Left cardiac atrium (tissue), 4 donors: ENCODE results near the gene SERAC1. TPM values are rescaled to one million over a fixed set of nuclear protein-coding genes. Genes with fewer than 3 reads are reported as not detected.
"Not testable (repeated sequence)": the region's sequence is repeated elsewhere in the genome, so short reads cannot be mapped to it uniquely, and the experiment has no call there.

Experiments
- ATAC-seq, 2 donors: fragments of 200-7000 bp; cut with Tn5 transposase; one replicate each; pipeline ENCODE4 v1.9.1; 2020; ENCODE audit warnings: mild to moderate bottlenecking in 2 of 2, moderate library complexity in 2 of 2
- DNase-seq: peaks from one replicate; pipeline ENCODE4 v3.0.0-alpha.2; 2020
- intact Hi-C, 2 donors: fragments of 100-400 bp; cut with DNase I; formaldehyde crosslinking; loops; one replicate each; pipeline versions ENCODE4 v1.14.1 to v1.15.1; 2022 to 2023
- total RNA-seq, 2 donors: library from RNA; stranded (reverse); fragmentation: NEBNext Ultra II Directional; extraction: Animal tissue kit (Norgen Biotek cat#: 25700); gene quantifications; one replicate each; pipeline ENCODE4 v1.2.1, GENCODE V29; 2021
- donor health status: DM: no; HTN: yes; CAD: no.
- donor health status: DM: no; HTN: yes; CAD: no; lungs with severe emphysema.
- donor health status: DM: yes; HTN: yes; CAD: no.
- donor health status: Dilated cardiomyopathy.

SERAC1 gene
- total RNA-seq, 2 donors from 2014 or later = 4.2 to 6.0 TPM

- intact Hi-C loops, ATAC-seq, DNase-seq: not testable (repeated sequence)
Measured at GRCh38 chr6:158183174-158183972, 15.3 kb upstream of the SERAC1 start.

GRCh38 chr6:158177712-158178111, 9.7 kb upstream of the SERAC1 start:
- intact Hi-C loops, DNase-seq, ATAC-seq: not testable (repeated sequence)

- DNase-seq (no peak), ATAC-seq (no peak)
- intact Hi-C loops = no loop called here
Measured at GRCh38 chr6:158175111-158175510, 7.0 kb upstream of the SERAC1 start.

GRCh38 chr6:158174514-158174913, 6.5 kb upstream of the SERAC1 start:
- no peak for DNase-seq
- intact Hi-C loops = no loop called here
- peak; percentile 72 to 80 for ATAC-seq

- peak in 1 of 2 donors; percentile 23 for ATAC-seq
- intact Hi-C loops = no loop called here
- DNase-seq = no peak
Measured at GRCh38 chr6:158174024-158174423, 6.0 kb upstream of the SERAC1 start.

GRCh38 chr6:158172001-158172400, 3.9 kb upstream of the SERAC1 start:
- no peak for ATAC-seq

GRCh38 chr6:158170656-158171081, 2.6 kb upstream of the SERAC1 start:
- intact Hi-C loops = no loop called here
- no peak for ATAC-seq
- no peak for DNase-seq

More at GRCh38 chr6:158172001-158172400, 3.9 kb upstream of the SERAC1 start:
- DNase-seq = no peak
- intact Hi-C loops = no loop called here

- DNase-seq, intact Hi-C loops, ATAC-seq: not testable (repeated sequence)
Measured at GRCh38 chr6:158169634-158170033, 1.6 kb upstream of the SERAC1 start.

- intact Hi-C loops = no loop called here
- DNase-seq (no peak), ATAC-seq (no peak)
Measured at GRCh38 chr6:158165919-158166416, 2.1 kb downstream of the SERAC1 start.

- intact Hi-C loops = no loop called here
- DNase-seq (no peak), ATAC-seq (no peak)
Measured at GRCh38 chr6:158164579-158165170, 3.4 kb downstream of the SERAC1 start.

- DNase-seq (no peak), ATAC-seq (no peak)
- intact Hi-C loops = no loop called here
Measured at GRCh38 chr6:158161566-158162254, 6.4 kb downstream of the SERAC1 start.

- intact Hi-C loops = no loop called here
- ATAC-seq (peak in 1 of 2 donors; percentile 76), DNase-seq (no peak)
Measured at GRCh38 chr6:158160932-158161539, 7.0 kb downstream of the SERAC1 start.

- ATAC-seq = peak in 1 of 2 donors; percentile 72
- DNase-seq = no peak
- intact Hi-C loops = no loop called here
Measured at GRCh38 chr6:158158748-158159147, 9.3 kb downstream of the SERAC1 start.

- intact Hi-C loops = no loop called here
- no peak for ATAC-seq
- no peak for DNase-seq
Measured at GRCh38 chr6:158158123-158158522, 9.9 kb downstream of the SERAC1 start.

GRCh38 chr6:158157064-158157764, 10.8 kb downstream of the SERAC1 start:
- intact Hi-C loops = no loop called here

GRCh38 chr6:158154816-158155215, 13.2 kb downstream of the SERAC1 start:
- ATAC-seq = peak in 1 of 2 donors; percentile 53
- intact Hi-C loops = no loop called here

More at GRCh38 chr6:158157064-158157764, 10.8 kb downstream of the SERAC1 start:
- ATAC-seq = no peak
- DNase-seq = no peak

GRCh38 chr6:158153576-158153975, 14.5 kb downstream of the SERAC1 start:
- ATAC-seq = no peak
- intact Hi-C loops = no loop called here
- no peak for DNase-seq

More at GRCh38 chr6:158154816-158155215, 13.2 kb downstream of the SERAC1 start:
- DNase-seq = no peak

- DNase-seq (no peak), ATAC-seq (no peak)
- intact Hi-C loops = no loop called here
Measured at GRCh38 chr6:158152659-158153058, 15.4 kb downstream of the SERAC1 start.

- DNase-seq, intact Hi-C loops, ATAC-seq: not testable (repeated sequence)
Measured at GRCh38 chr6:158152025-158152424, 16.0 kb downstream of the SERAC1 start.
